Loucy (cell line): ENCODE measurements around the gene HSPA12B.

ENCODE experiments used
- EZH2phosphoT487 ChIP-seq: fragments of 200-600 bp; IDR thresholded peaks from 2 replicates; pipeline ENCODE4 v1.6.1; 2018; ENCODE audit warnings: antibody characterized with exemption, mild to moderate bottlenecking, moderate library complexity, borderline replicate concordance
- TF ChIP-seq, protein P1 (sequence below): fragments of 200-600 bp; sonication (generic); conservative IDR thresholded peaks from 2 replicates; pipeline ENCODE4 v1.5.1; 2014; ENCODE audit warnings: mild to moderate bottlenecking, antibody characterized with exemption, low read length

DNA sequence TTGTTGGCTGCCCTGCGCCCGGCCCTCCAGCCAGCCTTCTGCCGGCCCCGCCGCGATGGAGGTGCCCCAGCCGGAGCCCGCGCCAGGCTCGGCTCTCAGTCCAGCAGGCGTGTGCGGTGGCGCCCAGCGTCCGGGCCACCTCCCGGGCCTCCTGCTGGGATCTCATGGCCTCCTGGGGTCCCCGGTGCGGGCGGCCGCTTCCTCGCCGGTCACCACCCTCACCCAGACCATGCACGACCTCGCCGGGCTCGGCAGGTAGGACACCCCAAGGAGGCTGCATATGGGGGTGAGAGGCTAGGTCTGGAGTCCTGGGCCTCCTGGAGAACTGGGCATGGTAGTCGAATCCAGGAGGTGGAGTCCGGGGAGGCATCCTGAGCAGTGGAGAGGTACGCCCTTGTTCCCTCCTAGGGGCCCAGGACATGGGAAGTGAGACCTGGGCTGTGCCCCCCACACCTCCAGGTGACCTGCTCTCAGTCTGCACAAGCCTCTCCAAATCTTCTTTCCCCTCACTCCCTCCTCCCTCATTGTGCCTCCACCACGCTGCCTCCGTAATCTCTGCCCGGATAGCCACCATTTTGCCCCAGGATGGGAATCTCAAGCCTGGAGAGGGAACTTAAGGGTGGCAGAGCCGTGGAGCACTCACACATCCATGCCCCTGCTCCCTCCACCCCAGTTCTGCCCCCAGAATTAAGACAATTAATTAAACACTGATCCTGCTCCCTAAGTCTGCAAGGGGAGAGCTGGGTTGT is 64.2 kb downstream of the HSPA12B start:
- TF ChIP-seq, protein P1, sequence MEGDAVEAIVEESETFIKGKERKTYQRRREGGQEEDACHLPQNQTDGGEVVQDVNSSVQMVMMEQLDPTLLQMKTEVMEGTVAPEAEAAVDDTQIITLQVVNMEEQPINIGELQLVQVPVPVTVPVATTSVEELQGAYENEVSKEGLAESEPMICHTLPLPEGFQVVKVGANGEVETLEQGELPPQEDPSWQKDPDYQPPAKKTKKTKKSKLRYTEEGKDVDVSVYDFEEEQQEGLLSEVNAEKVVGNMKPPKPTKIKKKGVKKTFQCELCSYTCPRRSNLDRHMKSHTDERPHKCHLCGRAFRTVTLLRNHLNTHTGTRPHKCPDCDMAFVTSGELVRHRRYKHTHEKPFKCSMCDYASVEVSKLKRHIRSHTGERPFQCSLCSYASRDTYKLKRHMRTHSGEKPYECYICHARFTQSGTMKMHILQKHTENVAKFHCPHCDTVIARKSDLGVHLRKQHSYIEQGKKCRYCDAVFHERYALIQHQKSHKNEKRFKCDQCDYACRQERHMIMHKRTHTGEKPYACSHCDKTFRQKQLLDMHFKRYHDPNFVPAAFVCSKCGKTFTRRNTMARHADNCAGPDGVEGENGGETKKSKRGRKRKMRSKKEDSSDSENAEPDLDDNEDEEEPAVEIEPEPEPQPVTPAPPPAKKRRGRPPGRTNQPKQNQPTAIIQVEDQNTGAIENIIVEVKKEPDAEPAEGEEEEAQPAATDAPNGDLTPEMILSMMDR = no peak
- no peak for TF ChIP-seq EZH2phosphoT487
